A673 (cell line): ENCODE data around the gene GLT1D1. TPM values are rescaled to one million over a fixed set of nuclear protein-coding genes. Genes with fewer than 3 reads are reported as not detected.

ENCODE experiments used
- BruUV-seq: library from RNA; stranded (reverse); fragments of 400-500 nt; replicated peaks from 2 replicates; lab custom pipeline; 2021; lab: Mats Ljungman, UMichigan
- CTCF ChIA-PET: fragments of 300-600 bp; sonication (Branson Sonifier 250); formaldehyde crosslinking; loops from one replicate; lab custom pipeline; 2022; ENCODE audit warnings: antibody characterized with exemption; lab: Charles Lee
- POLR2A ChIA-PET: fragments of 300-600 bp; sonication (Branson Sonifier 250); formaldehyde crosslinking; loops from one replicate; lab custom pipeline; 2022; ENCODE audit warnings: antibody characterized with exemption; ENCODE audit not compliant: low non-redundant PET; lab: Charles Lee
- DNase-seq: peaks from one replicate; pipeline ENCODE4 v3.0.0-alpha.2; 2015; ENCODE audit warnings: low spot score
- H3K27ac ChIP-seq: fragments of 200-600 bp; sonication (generic); 2 replicates; pipeline ENCODE4 v1.5.1; 2016; ENCODE audit warnings: mixed run types, low read depth, mild to moderate bottlenecking, mixed read lengths, antibody characterized with exemption, low read length; ENCODE audit not compliant: poor library complexity, severe bottlenecking
- H3K27me3 ChIP-seq: fragments of 200-600 bp; sonication (generic); replicated peaks from 2 replicates; pipeline ENCODE4 v1.6.1; 2017; ENCODE audit warnings: mixed run types, low read depth, mild to moderate bottlenecking, mixed read lengths, antibody characterized with exemption, low read length; ENCODE audit not compliant: insufficient read depth, poor library complexity
- H3K36me3 ChIP-seq: fragments of 200-600 bp; sonication (generic); 2 replicates; pipeline ENCODE4 v1.6.1; 2016; ENCODE audit warnings: mixed run types, mild to moderate bottlenecking, mixed read lengths, antibody characterized with exemption, low read length; ENCODE audit not compliant: insufficient read depth, poor library complexity, severe bottlenecking
- H3K4me1 ChIP-seq: fragments of 200-600 bp; sonication (generic); 2 replicates; pipeline ENCODE4 v1.6.1; 2017; ENCODE audit warnings: mixed run types, mild to moderate bottlenecking, mixed read lengths, antibody characterized with exemption, low read length; ENCODE audit not compliant: insufficient read depth, poor library complexity, severe bottlenecking
- H3K4me3 ChIP-seq: fragments of 200-600 bp; sonication (generic); 2 replicates; pipeline ENCODE4 v1.5.1; 2016; ENCODE audit warnings: low read depth, mixed run types, mild to moderate bottlenecking, mixed read lengths, low read length; ENCODE audit not compliant: poor library complexity, severe bottlenecking
- H3K9me3 ChIP-seq: fragments of 200-600 bp; sonication (generic); 2 replicates; pipeline ENCODE4 v1.6.1; 2016; ENCODE audit warnings: mixed run types, low read depth, mild to moderate bottlenecking, mixed read lengths, antibody characterized with exemption, low read length; ENCODE audit not compliant: poor library complexity, severe bottlenecking
- CTCF ChIP-seq: fragments of 300-800, 200-600 bp; sonication (generic); conservative IDR thresholded peaks from 2 replicates; pipeline ENCODE4 v1.5.1; 2017; ENCODE audit warnings: low read depth, mild to moderate bottlenecking, antibody characterized with exemption, low read length, moderate library complexity, mixed read lengths
- EZH2 ChIP-seq: fragments of 200-600 bp; sonication (generic); IDR thresholded peaks from 2 replicates; pipeline ENCODE4 v1.6.1; 2017; ENCODE audit warnings: borderline replicate concordance, low read depth, mild to moderate bottlenecking, mixed read lengths, antibody characterized with exemption, low read length; ENCODE audit not compliant: poor library complexity, severe bottlenecking
- intact Hi-C: fragments of 100-400 bp; cut with micrococcal nuclease; formaldehyde crosslinking; loops from one replicate; pipeline ENCODE4 v1.10.0; 2022; ENCODE audit not compliant: unreplicated experiment
- total RNA-seq: library from RNA; stranded (reverse); gene quantifications from 2 replicates; pipeline ENCODE4 v1.2.3, GENCODE V29; 2021

The GLT1D1 gene
- total RNA-seq, 1 experiment from 2014 or later: not detected

GRCh38 chr12:128906485-128907137 lies 53.3 kb downstream of the GLT1D1 start:
- Histone ChIP-seq H3K36me3 (no peaks in the 10 kb centered on the region), H3K4me1 (no peaks in the 10 kb centered on the region), H3K27me3 (peaks cover 7% of the 10 kb centered on the region), H3K9me3 (no peaks in the 10 kb centered on the region), H3K4me3 (no peak overlapping the region), H3K27ac (no peak overlapping the region)
- POLR2A ChIA-PET: no interaction called here
- CTCF ChIA-PET: no interaction called here
- no TSS peak for BruUV-seq
- no peak for DNase-seq
- no peak for TF ChIP-seq EZH2
- TF ChIP-seq CTCF: no peak
- intact Hi-C loops: no loop called here

GRCh38 chr12:128908254-128908653 lies 55.0 kb downstream of the GLT1D1 start:
- intact Hi-C loops: no loop called here
- no peaks in the 10 kb centered on the region for H3K9me3 ChIP-seq
- no peaks in the 10 kb centered on the region for H3K36me3 ChIP-seq
- DNase-seq: no peak
- no peak overlapping the region for H3K27ac ChIP-seq
- TF ChIP-seq EZH2 (no peak), CTCF (no peak)
- H3K4me3 ChIP-seq: no peak overlapping the region
- no TSS peak for BruUV-seq
- peaks cover 7% of the 10 kb centered on the region for H3K27me3 ChIP-seq
- H3K4me1 ChIP-seq: no peaks in the 10 kb centered on the region
- POLR2A ChIA-PET: no interaction called here
- CTCF ChIA-PET: no interaction called here

- no peak overlapping the region for H3K27ac ChIP-seq
- peaks cover 7% of the 10 kb centered on the region for H3K27me3 ChIP-seq
- BruUV-seq: no TSS peak
- DNase-seq: no peak
- H3K4me3 ChIP-seq: no peak overlapping the region
- ChIA-PET POLR2A (no interaction called here), CTCF (no interaction called here)
- no peaks in the 10 kb centered on the region for H3K36me3 ChIP-seq
- H3K9me3 ChIP-seq: no peaks in the 10 kb centered on the region
- intact Hi-C loops: no loop called here
- H3K4me1 ChIP-seq: no peaks in the 10 kb centered on the region
- TF ChIP-seq CTCF: no peak
These were observed 56.4 kb downstream of the GLT1D1 start for GRCh38 chr12:128909653-128910052.
